WTC11 (cell line): ENCODE measurements around the gene LRRC74A.

Experiments used
- ATF3 ChIP-seq: sonication (generic); formaldehyde crosslinking; conservative IDR thresholded peaks from 2 replicates; pipeline ENCODE4 v1.8.1; 2022; ENCODE audit warnings: mild to moderate bottlenecking, missing genetic modification reagents
- ELF4 ChIP-seq: sonication (generic); formaldehyde crosslinking; IDR thresholded peaks from 2 replicates; pipeline ENCODE4 v1.8.1; 2022; ENCODE audit warnings: low read depth, mild to moderate bottlenecking, moderate library complexity, missing genetic modification reagents
- ESRRA ChIP-seq: sonication (generic); formaldehyde crosslinking; IDR thresholded peaks from 2 replicates; pipeline ENCODE4 v1.8.1; 2022; ENCODE audit warnings: mild to moderate bottlenecking, missing genetic modification reagents, borderline replicate concordance
- ETV6 ChIP-seq: sonication (generic); formaldehyde crosslinking; IDR thresholded peaks from 2 replicates; pipeline ENCODE4 v1.8.1; 2022; ENCODE audit warnings: mild to moderate bottlenecking, missing genetic modification reagents
- JUN ChIP-seq: sonication (generic); formaldehyde crosslinking; IDR thresholded peaks from 2 replicates; pipeline ENCODE4 v1.8.0; 2023; ENCODE audit warnings: mild to moderate bottlenecking, missing genetic modification reagents
- NFE2L1 ChIP-seq: sonication (generic); formaldehyde crosslinking; IDR thresholded peaks from 2 replicates; pipeline ENCODE4 v1.8.1; 2023; ENCODE audit warnings: missing genetic modification reagents
- TP53 ChIP-seq: sonication (generic); formaldehyde crosslinking; IDR thresholded peaks from 2 replicates; pipeline ENCODE4 v1.8.1; 2023; ENCODE audit warnings: mild to moderate bottlenecking, missing genetic modification reagents
- ZNF232 ChIP-seq: sonication (generic); formaldehyde crosslinking; IDR thresholded peaks from 2 replicates; pipeline ENCODE4 v1.8.0; 2022; ENCODE audit warnings: mild to moderate bottlenecking, missing genetic modification reagents
- TF ChIP-seq, protein P1 (sequence below): fragments of 200-600 bp; IDR thresholded peaks from 2 replicates; pipeline ENCODE4 v1.8.0; 2022; ENCODE audit warnings: antibody characterized with exemption
- TF ChIP-seq, protein P2 (sequence below): sonication (generic); formaldehyde crosslinking; IDR thresholded peaks from 2 replicates; pipeline ENCODE4 v1.8.1; 2022; ENCODE audit warnings: mild to moderate bottlenecking, moderate library complexity, missing genetic modification reagents
- TF ChIP-seq, protein P3 (sequence below): fragments of 250-450 bp; sonication (Bioruptor Pico); IDR thresholded peaks from 2 replicates; pipeline ENCODE4 v1.9.0; 2021; ENCODE audit warnings: mild to moderate bottlenecking
- TF ChIP-seq, protein P4 (sequence below): sonication (generic); formaldehyde crosslinking; IDR thresholded peaks from 2 replicates; pipeline ENCODE4 v1.8.0; 2022; ENCODE audit warnings: missing genetic modification reagents

DNA sequence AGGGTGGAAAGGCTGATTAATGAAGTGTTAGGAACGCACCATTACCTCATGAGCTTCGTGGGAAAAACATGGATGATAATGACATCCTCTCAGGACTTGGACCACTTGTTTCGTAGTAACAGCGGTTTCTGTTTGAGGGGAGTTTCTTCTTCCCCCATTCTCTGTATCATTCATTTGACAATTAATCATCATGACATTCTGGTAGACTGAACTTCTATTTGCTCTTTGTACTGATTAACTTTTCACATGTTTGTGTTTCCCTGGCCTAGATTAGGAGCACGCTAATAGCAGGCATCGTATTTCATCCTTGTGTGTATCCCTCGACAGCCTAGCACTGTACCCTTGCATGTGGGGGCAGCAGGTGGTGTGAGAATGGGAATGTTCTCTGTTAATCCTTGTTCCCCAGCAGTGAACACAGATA lies 8.0 kb downstream of the LRRC74A start:
- TF ChIP-seq, protein P1, sequence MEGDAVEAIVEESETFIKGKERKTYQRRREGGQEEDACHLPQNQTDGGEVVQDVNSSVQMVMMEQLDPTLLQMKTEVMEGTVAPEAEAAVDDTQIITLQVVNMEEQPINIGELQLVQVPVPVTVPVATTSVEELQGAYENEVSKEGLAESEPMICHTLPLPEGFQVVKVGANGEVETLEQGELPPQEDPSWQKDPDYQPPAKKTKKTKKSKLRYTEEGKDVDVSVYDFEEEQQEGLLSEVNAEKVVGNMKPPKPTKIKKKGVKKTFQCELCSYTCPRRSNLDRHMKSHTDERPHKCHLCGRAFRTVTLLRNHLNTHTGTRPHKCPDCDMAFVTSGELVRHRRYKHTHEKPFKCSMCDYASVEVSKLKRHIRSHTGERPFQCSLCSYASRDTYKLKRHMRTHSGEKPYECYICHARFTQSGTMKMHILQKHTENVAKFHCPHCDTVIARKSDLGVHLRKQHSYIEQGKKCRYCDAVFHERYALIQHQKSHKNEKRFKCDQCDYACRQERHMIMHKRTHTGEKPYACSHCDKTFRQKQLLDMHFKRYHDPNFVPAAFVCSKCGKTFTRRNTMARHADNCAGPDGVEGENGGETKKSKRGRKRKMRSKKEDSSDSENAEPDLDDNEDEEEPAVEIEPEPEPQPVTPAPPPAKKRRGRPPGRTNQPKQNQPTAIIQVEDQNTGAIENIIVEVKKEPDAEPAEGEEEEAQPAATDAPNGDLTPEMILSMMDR = no peak
- TF ChIP-seq JUN (CRISPR knock-in tag) (no peak), ZNF232 (CRISPR knock-in tag) (no peak), ETV6 (no peak), ATF3 (CRISPR knock-in tag) (no peak), ESRRA (CRISPR knock-in tag) (no peak), NFE2L1 (CRISPR knock-in tag) (no peak), TP53 (CRISPR knock-in tag) (no peak), ELF4 (no peak)
- TF ChIP-seq, protein P2, sequence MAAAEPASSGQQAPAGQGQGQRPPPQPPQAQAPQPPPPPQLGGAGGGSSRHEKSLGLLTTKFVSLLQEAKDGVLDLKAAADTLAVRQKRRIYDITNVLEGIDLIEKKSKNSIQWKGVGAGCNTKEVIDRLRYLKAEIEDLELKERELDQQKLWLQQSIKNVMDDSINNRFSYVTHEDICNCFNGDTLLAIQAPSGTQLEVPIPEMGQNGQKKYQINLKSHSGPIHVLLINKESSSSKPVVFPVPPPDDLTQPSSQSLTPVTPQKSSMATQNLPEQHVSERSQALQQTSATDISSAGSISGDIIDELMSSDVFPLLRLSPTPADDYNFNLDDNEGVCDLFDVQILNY (CRISPR knock-in tag) = no peak
- TF ChIP-seq, protein P3, sequence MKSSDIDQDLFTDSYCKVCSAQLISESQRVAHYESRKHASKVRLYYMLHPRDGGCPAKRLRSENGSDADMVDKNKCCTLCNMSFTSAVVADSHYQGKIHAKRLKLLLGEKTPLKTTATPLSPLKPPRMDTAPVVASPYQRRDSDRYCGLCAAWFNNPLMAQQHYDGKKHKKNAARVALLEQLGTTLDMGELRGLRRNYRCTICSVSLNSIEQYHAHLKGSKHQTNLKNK (CRISPR knock-in tag) = no peak
- TF ChIP-seq, protein P4, sequence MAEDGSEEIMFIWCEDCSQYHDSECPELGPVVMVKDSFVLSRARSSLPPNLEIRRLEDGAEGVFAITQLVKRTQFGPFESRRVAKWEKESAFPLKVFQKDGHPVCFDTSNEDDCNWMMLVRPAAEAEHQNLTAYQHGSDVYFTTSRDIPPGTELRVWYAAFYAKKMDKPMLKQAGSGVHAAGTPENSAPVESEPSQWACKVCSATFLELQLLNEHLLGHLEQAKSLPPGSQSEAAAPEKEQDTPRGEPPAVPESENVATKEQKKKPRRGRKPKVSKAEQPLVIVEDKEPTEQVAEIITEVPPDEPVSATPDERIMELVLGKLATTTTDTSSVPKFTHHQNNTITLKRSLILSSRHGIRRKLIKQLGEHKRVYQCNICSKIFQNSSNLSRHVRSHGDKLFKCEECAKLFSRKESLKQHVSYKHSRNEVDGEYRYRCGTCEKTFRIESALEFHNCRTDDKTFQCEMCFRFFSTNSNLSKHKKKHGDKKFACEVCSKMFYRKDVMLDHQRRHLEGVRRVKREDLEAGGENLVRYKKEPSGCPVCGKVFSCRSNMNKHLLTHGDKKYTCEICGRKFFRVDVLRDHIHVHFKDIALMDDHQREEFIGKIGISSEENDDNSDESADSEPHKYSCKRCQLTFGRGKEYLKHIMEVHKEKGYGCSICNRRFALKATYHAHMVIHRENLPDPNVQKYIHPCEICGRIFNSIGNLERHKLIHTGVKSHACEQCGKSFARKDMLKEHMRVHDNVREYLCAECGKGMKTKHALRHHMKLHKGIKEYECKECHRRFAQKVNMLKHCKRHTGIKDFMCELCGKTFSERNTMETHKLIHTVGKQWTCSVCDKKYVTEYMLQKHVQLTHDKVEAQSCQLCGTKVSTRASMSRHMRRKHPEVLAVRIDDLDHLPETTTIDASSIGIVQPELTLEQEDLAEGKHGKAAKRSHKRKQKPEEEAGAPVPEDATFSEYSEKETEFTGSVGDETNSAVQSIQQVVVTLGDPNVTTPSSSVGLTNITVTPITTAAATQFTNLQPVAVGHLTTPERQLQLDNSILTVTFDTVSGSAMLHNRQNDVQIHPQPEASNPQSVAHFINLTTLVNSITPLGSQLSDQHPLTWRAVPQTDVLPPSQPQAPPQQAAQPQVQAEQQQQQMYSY (CRISPR knock-in tag) = no peak
